HCT116 (cell line): Measurements from ENCODE around the gene FEV. TPM values are rescaled to one million over a fixed set of nuclear protein-coding genes. Genes with fewer than 3 reads are reported as not detected.

Experiments
- ATAC-seq: fragments of 200-7000 bp; cut with Tn5 transposase; 2 replicates; pipeline ENCODE4 v1.9.1; 2020; ENCODE audit warnings: mild to moderate bottlenecking, moderate library complexity
- BruUV-seq: library from RNA; stranded (reverse); fragments of 400-500 nt; replicated peaks from 2 replicates; lab custom pipeline; 2021; lab: Mats Ljungman, UMichigan
- CTCF ChIA-PET: fragments of 300-600 bp; sonication (Branson Sonifier 250); formaldehyde crosslinking; loops from one replicate; lab custom pipeline; 2021; ENCODE audit warnings: antibody characterized with exemption; lab: Charles Lee
- POLR2A ChIA-PET: fragments of 300-600, 350-600 bp; sonication (Branson Sonifier 250); formaldehyde crosslinking; loops from one replicate; lab custom pipeline; 2021; ENCODE audit warnings: antibody characterized with exemption; lab: Charles Lee
- RAD21 ChIA-PET, 2 experiments: fragments of 300-600 bp; sonication (Branson Sonifier 250); formaldehyde crosslinking; loops; one replicate each; lab custom pipeline; 2023; ENCODE audit warnings: low total read pairs in 2 of 2; ENCODE audit not compliant: uncharacterized antibody in 2 of 2, unreplicated experiment in 2 of 2, low non-redundant PET in 1 of 2; lab: Charles Lee
- DNase-seq: peaks from one replicate; pipeline ENCODE4 v3.0.0-alpha.2; 2010; ENCODE audit warnings: low read depth, low spot score
- H2AFZ ChIP-seq: fragments of 200-600 bp; shearing (Covaris generic), sonication (generic); 2 replicates; pipeline ENCODE4 v1.6.1; 2017; ENCODE audit warnings: low read depth, mixed run types, mixed read lengths, antibody characterized with exemption, low read length; ENCODE audit not compliant: poor library complexity, severe bottlenecking
- H3K27ac ChIP-seq: 2 replicates; pipeline ENCODE4 v1.5.1; 2012; ENCODE audit warnings: low read depth, low read length
- H3K27me3 ChIP-seq: fragments of 200-600 bp; sonication (generic); 2 replicates; pipeline ENCODE4 v1.6.1; 2016; ENCODE audit warnings: mixed run types, low read length, mixed read lengths; ENCODE audit not compliant: insufficient read depth
- H3K36me3 ChIP-seq, 2 experiments: fragments of 200-500 bp in 1 of 2; fragments of 200-600 bp in 1 of 2; sonication (Bioruptor generic) in 1 of 2; sonication (generic) in 1 of 2; 2 replicates each; pipeline versions ENCODE4 v1.5.1 to v1.6.1; 2014 to 2016; ENCODE audit warnings: low read length in 2 of 2, inconsistent platforms in 1 of 2, mixed read lengths in 1 of 2, mixed run types in 1 of 2; ENCODE audit not compliant: insufficient read depth in 2 of 2, control insufficient read depth in 1 of 2
- H3K4me1 ChIP-seq, 2 experiments: fragments of 200-600 bp in 1 of 2; sonication (generic) in 1 of 2; 2 replicates each; pipeline versions ENCODE4 v1.5.1 to v1.6.1; 2012 to 2017; ENCODE audit warnings: low read length in 2 of 2, inconsistent platforms in 1 of 2, mild to moderate bottlenecking in 1 of 2, mixed read lengths in 1 of 2, mixed run types in 1 of 2, moderate library complexity in 1 of 2; ENCODE audit not compliant: insufficient read depth in 2 of 2, control insufficient read depth in 1 of 2
- H3K4me2 ChIP-seq: fragments of 200-600 bp; sonication (generic); 2 replicates; pipeline ENCODE4 v1.6.1; 2017; ENCODE audit warnings: mixed run types, low read length, mixed read lengths
- H3K4me3 ChIP-seq, 2 experiments: fragments of 200-600 bp in 1 of 2; sonication (generic) in 1 of 2; replicated peaks in 1 of 2; 2 replicates each; pipeline ENCODE4 v1.5.1; 2011 to 2016; ENCODE audit warnings: low read length in 2 of 2, control low read depth in 1 of 2, low read depth in 1 of 2, mild to moderate bottlenecking in 1 of 2, mixed read lengths in 1 of 2, mixed run types in 1 of 2
- H3K79me2 ChIP-seq: fragments of 200-600 bp; sonication (generic); 2 replicates; pipeline ENCODE4 v1.6.1; 2017; ENCODE audit warnings: mild to moderate bottlenecking, mixed run types, low read length, moderate library complexity, mixed read lengths; ENCODE audit not compliant: insufficient read depth
- H3K9ac ChIP-seq: fragments of 200-600 bp; sonication (generic); 2 replicates; pipeline ENCODE4 v1.6.1; 2016; ENCODE audit warnings: low read length, mixed read lengths
- H3K9me2 ChIP-seq: fragments of 200-600 bp; sonication (generic), shearing (Covaris generic); 2 replicates; pipeline ENCODE4 v1.6.1; 2017; ENCODE audit warnings: mixed run types, mild to moderate bottlenecking, moderate library complexity; ENCODE audit not compliant: insufficient read depth
- H3K9me3 ChIP-seq, 2 experiments: fragments of 200-500 bp in 1 of 2; fragments of 200-600 bp in 1 of 2; sonication (Bioruptor generic) in 1 of 2; sonication (generic) in 1 of 2; 2 replicates each; pipeline ENCODE4 v1.6.1; 2014 to 2017; ENCODE audit warnings: low read length in 2 of 2, mixed read lengths in 2 of 2, inconsistent platforms in 1 of 2, low read depth in 1 of 2, mild to moderate bottlenecking in 1 of 2, mixed run types in 1 of 2, moderate library complexity in 1 of 2; ENCODE audit not compliant: control insufficient read depth in 1 of 2, insufficient read depth in 1 of 2
- H4K20me1 ChIP-seq: fragments of 200-600 bp; sonication (generic), shearing (Covaris generic); 2 replicates; pipeline ENCODE4 v1.6.1; 2017; ENCODE audit warnings: mixed run types, mild to moderate bottlenecking, moderate library complexity; ENCODE audit not compliant: insufficient read depth
- CTCF ChIP-seq, 3 experiments: fragments of 200-600 bp in 1 of 3; sonication (generic) in 1 of 3; IDR thresholded peaks in 2 of 3; conservative IDR thresholded peaks in 1 of 3; 2 replicates each; pipeline ENCODE4 v1.5.1; 2012 to 2017; ENCODE audit warnings: low read depth in 2 of 3, low read length in 2 of 3, antibody characterized with exemption in 1 of 3, borderline replicate concordance in 1 of 3, control low read depth in 1 of 3, mild to moderate bottlenecking in 1 of 3, mixed read lengths in 1 of 3, mixed run types in 1 of 3, moderate library complexity in 1 of 3; ENCODE audit not compliant: insufficient read depth in 1 of 3
- JUND ChIP-seq: IDR thresholded peaks from 2 replicates; pipeline ENCODE4 v1.6.1; 2012
- RAD21 ChIP-seq: IDR thresholded peaks from 2 replicates; pipeline ENCODE4 v1.6.1; 2012; ENCODE audit warnings: low read depth, mild to moderate bottlenecking
- REST ChIP-seq: IDR thresholded peaks from 2 replicates; pipeline ENCODE4 v1.6.1; 2012; ENCODE audit warnings: low read depth
- TCF7L2 ChIP-seq: IDR thresholded peaks from 2 replicates; pipeline ENCODE4 v1.7.0; 2011; ENCODE audit warnings: borderline replicate concordance, inconsistent platforms; ENCODE audit not compliant: insufficient read depth, insufficient read length; ENCODE audit errors: extremely low read depth
- YY1 ChIP-seq: IDR thresholded peaks from 2 replicates; pipeline ENCODE4 v1.6.1; 2011; ENCODE audit warnings: low read length, low read depth, moderate library complexity, mild to moderate bottlenecking; ENCODE audit not compliant: insufficient replicate concordance; ENCODE audit errors: extremely low read depth
- ZNF274 ChIP-seq: fragments of 200-500 bp; sonication (Bioruptor generic); IDR thresholded peaks from 2 replicates; pipeline ENCODE4 v1.6.1; 2014; ENCODE audit warnings: mild to moderate bottlenecking, low read depth, low read length, inconsistent platforms
- intact Hi-C: fragments of 100-400 bp; cut with micrococcal nuclease; formaldehyde crosslinking; loops from 2 replicates; pipeline ENCODE4 v1.10.0; 2022
- total RNA-seq: library from RNA; stranded (reverse); gene quantifications from one replicate; pipeline ENCODE4 v1.2.1, GENCODE V29; 2021; ENCODE audit not compliant: unreplicated experiment

Gene FEV
- total RNA-seq, 1 experiment from 2014 or later: not detected

- no peaks in the 10 kb centered on the region for H4K20me1 ChIP-seq
- H3K9ac ChIP-seq: no peak overlapping the region
- ATAC-seq (no peak), DNase-seq (no peak)
- no peak overlapping the region for H3K27ac ChIP-seq
- intact Hi-C loops: loop anchor here (2.0 kb wide), 1 partner anchor 105 kb away; no protein-coding TSS in a partner anchor
- no peak overlapping the region for H3K4me3 ChIP-seq
- ChIA-PET RAD21 (no interaction called here), POLR2A (no interaction called here), CTCF (interaction anchor here (2.3 kb wide), 2 partner anchors 21 to 173 kb away, joined by 36 to 42 read pairs; no protein-coding TSS in a partner anchor)
- 0 out of 2 replicates have a peak, but pooled peaks cover 3% of the 10 kb centered on the region for H3K27me3 ChIP-seq
- H3K9me3 ChIP-seq: no peaks in the 10 kb centered on the region
- BruUV-seq: no TSS peak
- H3K4me2 ChIP-seq: no peak overlapping the region
- H3K4me1 ChIP-seq: peaks cover 0 to 10% of the 10 kb centered on the region in 2 experiments; a peak in 1 of 4 replicates
- no peak for TF ChIP-seq TCF7L2
- TF ChIP-seq CTCF (IDR thresholded peaks at IDR 0.05 in 2 of 3, conservative IDR thresholded peaks at IDR 0.05 in 1 of 3; ENCODE audit: borderline replicate concordance in 1 of 3, insufficient read depth in 1 of 3, low read depth in 2 of 3, low read length in 2 of 3): 0 out of 6 replicates have a peak, but pooled peaks of 1 of the 3 experiments have one; percentile 19
- H2AFZ ChIP-seq: no peak overlapping the region
- no peaks in the 10 kb centered on the region for H3K79me2 ChIP-seq
- H3K9me2 ChIP-seq: no peaks in the 10 kb centered on the region
- H3K36me3 ChIP-seq: no peaks in the 10 kb centered on the region
Measured at GRCh38 chr2:218981390-218981880, 3.5 kb downstream of the FEV start.

- Histone ChIP-seq H3K27me3 (no peaks in the 10 kb centered on the region), H3K9ac (no peak overlapping the region), H3K4me1 (peaks cover 0 to 10% of the 10 kb centered on the region in 2 experiments; a peak in 1 of 4 replicates), H3K9me2 (no peaks in the 10 kb centered on the region), H2AFZ (no peak overlapping the region), H4K20me1 (no peaks in the 10 kb centered on the region), H3K9me3 (no peaks in the 10 kb centered on the region), H3K36me3 (no peaks in the 10 kb centered on the region), H3K27ac (no peak overlapping the region), H3K4me3 (no peak overlapping the region), H3K79me2 (no peaks in the 10 kb centered on the region), H3K4me2 (no peak overlapping the region)
- no TSS peak for BruUV-seq
- ChIA-PET CTCF (interaction anchor here (0.6 to 2.3 kb wide), 41 partner anchors 8 to 549 kb away, joined by 3 to 42 read pairs (median 4); partner anchors contain the start of genes ANKZF1, ATG9A and CDK5R2), RAD21 (interaction anchor here (1.1 to 1.3 kb wide), 2 partner anchors 21 to 174 kb away, joined by 5 read pairs; no protein-coding TSS in a partner anchor), POLR2A (no interaction called here)
- intact Hi-C loops: loop anchor here (2.0 kb wide), 1 partner anchor 104 kb away; no protein-coding TSS in a partner anchor
- DNase-seq: no peak
- ATAC-seq: no peak
- TF ChIP-seq TCF7L2: no peak
- TF ChIP-seq REST: no peak
- TF ChIP-seq CTCF (IDR thresholded peaks at IDR 0.05 in 2 of 3, conservative IDR thresholded peaks at IDR 0.05 in 1 of 3; ENCODE audit: borderline replicate concordance in 1 of 3, insufficient read depth in 1 of 3, low read depth in 2 of 3, low read length in 2 of 3): no peak
- TF ChIP-seq RAD21: no peak
- no peak for TF ChIP-seq JUND
- no peak for TF ChIP-seq YY1
- TF ChIP-seq ZNF274: no peak
Measured at GRCh38 chr2:218980735-218981389, 4.1 kb downstream of the FEV start.
